ENCODE data around the gene LDB2. TPM values are rescaled to one million over a fixed set of nuclear protein-coding genes. Genes with fewer than 3 reads are reported as not detected.

LDB2 gene
- polyA plus RNA-seq, 3 donors, result not detected

- Mint-ChIP-seq H3K4me3 (no peak overlapping the region), H3K27me3 (ENCODE audit: low read depth in 3 of 3) (no peaks in the 10 kb centered on the region), H3K9me3 (peaks cover 0 to 11% (median 0%) of the 10 kb centered on the region in 7 donors), H3K36me3 (no peaks in the 10 kb centered on the region), H3K27ac (no peak overlapping the region), H3K4me1 (no peaks in the 10 kb centered on the region)
- H3K36me3 ChIP-seq (replicated peaks in 1 of 2; ENCODE audit: control insufficient read depth in 1 of 2, insufficient read depth in 2 of 2, low read length in 2 of 2), result no peaks in the 10 kb centered on the region
- H3K9ac ChIP-seq (ENCODE audit: insufficient read depth, low read length, poor library complexity, severe bottlenecking), result no peak overlapping the region
- no peaks in the 10 kb centered on the region for H3K4me1 ChIP-seq (ENCODE audit: control insufficient read depth in 1 of 2, insufficient read depth in 2 of 2, low read length in 2 of 2)
- DNase-seq, result no peak
- no peaks in the 10 kb centered on the region for H3K79me2 ChIP-seq (ENCODE audit: insufficient read depth, low read length)
- TF ChIP-seq CTCF (IDR thresholded peaks at IDR 0.05), result no peak
- H3K27me3 ChIP-seq (ENCODE audit: control insufficient read depth in 2 of 2, insufficient read depth in 2 of 2, low read length in 2 of 2), result no peaks in the 10 kb centered on the region
- H4K20me1 ChIP-seq (ENCODE audit: insufficient read depth, low read length), result no peaks in the 10 kb centered on the region
- H3K27ac ChIP-seq (ENCODE audit: low read depth in 1 of 2, low read length in 2 of 2), result no peak overlapping the region
- no peak overlapping the region for H3K4me2 ChIP-seq (replicated peaks; ENCODE audit: extremely low read depth, low read length, poor library complexity, severe bottlenecking)
- no CpG with 5 or more reads among the region's 7 CpGs for WGBS (ENCODE audit: insufficient coverage)
- H3K4me3 ChIP-seq (replicated peaks in 1 of 3; ENCODE audit: low read depth in 2 of 3, low read length in 3 of 3), result no peak overlapping the region
- H3K9me3 ChIP-seq (replicated peaks in 1 of 2; ENCODE audit: control insufficient read depth in 1 of 2, insufficient read depth in 1 of 2, low read length in 2 of 2), result no peaks in the 10 kb centered on the region
- no peak overlapping the region for H2AFZ ChIP-seq (ENCODE audit: insufficient read depth, low read depth, low read length, poor library complexity, severe bottlenecking)
- intact Hi-C loops (cut with micrococcal nuclease), result no loop called here
These were observed 313.4 kb downstream of the LDB2 start for GRCh38 chr4:16585053-16585452.

- Histone ChIP-seq H3K4me3 (replicated peaks in 1 of 3; ENCODE audit: low read depth in 2 of 3, low read length in 3 of 3) (no peak overlapping the region), H3K4me2 (replicated peaks; ENCODE audit: extremely low read depth, low read length, poor library complexity, severe bottlenecking) (no peak overlapping the region), H3K27ac (ENCODE audit: low read depth in 1 of 2, low read length in 2 of 2) (no peak overlapping the region), H3K9ac (ENCODE audit: insufficient read depth, low read length, poor library complexity, severe bottlenecking) (no peak overlapping the region), H4K20me1 (ENCODE audit: insufficient read depth, low read length) (no peaks in the 10 kb centered on the region), H3K4me1 (ENCODE audit: control insufficient read depth in 1 of 2, insufficient read depth in 2 of 2, low read length in 2 of 2) (no peaks in the 10 kb centered on the region), H3K9me3 (replicated peaks in 1 of 2; ENCODE audit: control insufficient read depth in 1 of 2, insufficient read depth in 1 of 2, low read length in 2 of 2) (no peaks in the 10 kb centered on the region), H2AFZ (ENCODE audit: insufficient read depth, low read depth, low read length, poor library complexity, severe bottlenecking) (no peak overlapping the region), H3K36me3 (replicated peaks in 1 of 2; ENCODE audit: control insufficient read depth in 1 of 2, insufficient read depth in 2 of 2, low read length in 2 of 2) (no peaks in the 10 kb centered on the region), H3K27me3 (ENCODE audit: control insufficient read depth in 2 of 2, insufficient read depth in 2 of 2, low read length in 2 of 2) (no peaks in the 10 kb centered on the region), H3K79me2 (ENCODE audit: insufficient read depth, low read length) (no peaks in the 10 kb centered on the region)
- intact Hi-C loops (cut with micrococcal nuclease), result no loop called here
- TF ChIP-seq CTCF (IDR thresholded peaks at IDR 0.05), result no peak
- Mint-ChIP-seq H3K4me3 (no peak overlapping the region), H3K4me1 (no peaks in the 10 kb centered on the region), H3K27ac (no peak overlapping the region), H3K27me3 (ENCODE audit: low read depth in 3 of 3) (no peaks in the 10 kb centered on the region), H3K9me3 (peaks cover 0 to 11% (median 0%) of the 10 kb centered on the region in 7 donors), H3K36me3 (no peaks in the 10 kb centered on the region)
- no peak for DNase-seq
- 95% methylated on average over 6 of the region's 8 CpGs for WGBS (ENCODE audit: insufficient coverage)
These were observed 314.7 kb downstream of the LDB2 start for GRCh38 chr4:16583764-16584163.

Measured in CD14-positive monocyte (primary cell).